AG09309 (cell line): ENCODE data around the gene SLC66A1.

Experiments used
- DNase-seq: peaks from one replicate; pipeline ENCODE4 v3.0.0-alpha.2; 2010; ENCODE audit warnings: low read depth
- H3K4me3 ChIP-seq: 2 replicates; pipeline ENCODE4 v1.5.1; 2011; ENCODE audit warnings: mild to moderate bottlenecking, low read depth, low read length, moderate library complexity; ENCODE audit not compliant: control insufficient read depth
- CTCF ChIP-seq: IDR thresholded peaks from 2 replicates; pipeline ENCODE4 v1.5.1; 2011; ENCODE audit warnings: mild to moderate bottlenecking, low read depth, low read length, inconsistent platforms; ENCODE audit not compliant: insufficient read depth, control insufficient read depth; ENCODE audit errors: missing control alignments

The SLC66A1 gene

GRCh38 chr1:19349999-19350398, 37.9 kb downstream of the SLC66A1 start:
- TF ChIP-seq CTCF = no peak
- DNase-seq = no peak
- H3K4me3 ChIP-seq = no peak overlapping the region

GRCh38 chr1:19350566-19350965, 38.4 kb downstream of the SLC66A1 start:
- TF ChIP-seq CTCF = no peak
- no peak for DNase-seq
- H3K4me3 ChIP-seq = no peak overlapping the region

GRCh38 chr1:19351873-19352272, 39.7 kb downstream of the SLC66A1 start:
- no peak for TF ChIP-seq CTCF
- no peak for DNase-seq
- no peak overlapping the region for H3K4me3 ChIP-seq

- no peak for TF ChIP-seq CTCF
- H3K4me3 ChIP-seq = no peak overlapping the region
- no peak for DNase-seq
Measured at GRCh38 chr1:19352839-19353238, 40.7 kb downstream of the SLC66A1 start.

- DNase-seq = no peak
- no peak for TF ChIP-seq CTCF
- no peak overlapping the region for H3K4me3 ChIP-seq
Measured at GRCh38 chr1:19353596-19353995, 41.5 kb downstream of the SLC66A1 start.

GRCh38 chr1:19354531-19354981, 42.4 kb downstream of the SLC66A1 start:
- TF ChIP-seq CTCF = no peak
- DNase-seq = no peak

GRCh38 chr1:19356266-19356665, 44.1 kb downstream of the SLC66A1 start:
- TF ChIP-seq CTCF = no peak
- H3K4me3 ChIP-seq = no peak overlapping the region
- DNase-seq = no peak

More at GRCh38 chr1:19354531-19354981, 42.4 kb downstream of the SLC66A1 start:
- H3K4me3 ChIP-seq = no peak overlapping the region
